Brain microvascular endothelial cell (primary cell): ENCODE results near the gene GTSE1.

Experiments used
- DNase-seq: peaks from one replicate; pipeline ENCODE4 v3.0.0-alpha.2; 2020
- H3K27ac ChIP-seq: fragments of 250-450 bp; sonication (Bioruptor Pico); 2 replicates; pipeline ENCODE4 v1.5.1; 2020; ENCODE audit warnings: mild to moderate bottlenecking, moderate library complexity
- H3K27me3 ChIP-seq: fragments of 250-450 bp; sonication (Bioruptor Pico); replicated peaks from 2 replicates; pipeline ENCODE4 v1.5.1; 2020; ENCODE audit warnings: mild to moderate bottlenecking
- H3K36me3 ChIP-seq: fragments of 250-450 bp; sonication (Bioruptor Pico); replicated peaks from 2 replicates; pipeline ENCODE4 v1.5.1; 2020; ENCODE audit warnings: mild to moderate bottlenecking
- H3K4me3 ChIP-seq: 2 replicates; pipeline ENCODE4 v1.5.1; 2011; ENCODE audit warnings: low read depth, mild to moderate bottlenecking, control low read depth, low read length, moderate library complexity
- CTCF ChIP-seq: IDR thresholded peaks from 2 replicates; pipeline ENCODE4 v1.5.1; 2011; ENCODE audit warnings: low read depth, mild to moderate bottlenecking, moderate library complexity, low read length, control low read depth, inconsistent platforms; ENCODE audit errors: missing control alignments
- in situ Hi-C: cut with HindIII; loops from 2 replicates; pipeline ENCODE4 v1.10.0; 2017; ENCODE audit warnings: low sequenced_read_pairs, low pct_ligation_motif_present

Gene GTSE1

DNA sequence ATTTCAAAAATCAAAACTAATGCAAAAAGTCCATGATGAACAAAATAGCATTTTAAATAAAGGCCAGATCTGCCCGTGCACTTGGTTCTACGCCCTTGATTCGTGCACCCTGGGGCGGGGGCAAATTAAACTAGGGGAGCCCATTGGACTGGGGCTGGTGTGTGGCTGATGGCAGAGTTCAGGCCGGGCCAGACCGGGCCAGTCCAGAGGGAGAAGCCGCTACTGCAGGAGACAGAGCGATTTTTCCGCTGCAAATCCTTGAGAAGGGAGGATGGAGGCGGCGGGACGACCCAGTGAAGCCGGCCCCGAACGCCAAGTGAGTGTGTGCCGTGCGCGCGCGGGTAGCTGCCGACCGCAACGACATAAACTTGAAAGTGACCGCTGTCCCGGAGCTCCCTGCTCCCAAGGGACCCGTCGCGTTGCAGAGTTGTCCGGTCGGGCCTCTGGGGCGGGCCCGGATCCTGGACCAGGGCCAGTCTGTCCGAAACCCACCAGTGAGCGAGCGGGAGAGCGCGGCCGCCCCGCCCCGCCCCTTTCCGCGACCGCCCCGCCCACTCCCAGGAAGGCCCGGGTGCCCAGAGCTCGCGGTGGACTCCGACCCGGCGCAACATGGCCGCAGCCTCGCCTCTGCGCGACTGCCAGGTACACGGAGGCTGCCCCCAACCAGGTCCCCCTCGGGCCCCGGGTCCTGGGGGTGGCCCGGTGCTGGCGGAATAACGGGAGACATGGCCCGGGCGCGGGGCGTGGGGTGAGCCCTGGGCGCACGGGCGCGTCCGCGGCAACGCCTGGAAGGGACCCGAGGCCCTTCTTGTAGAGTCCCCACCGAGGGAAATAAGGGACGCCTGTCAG, 29.0 kb upstream of the GTSE1 start, which contains the start of gene TTC38:
TTC38 (plus strand) TSS at position 578 of the 849 bp plus-strand sequence; CDS start at position 610, 32 bp downstream.
- TF ChIP-seq CTCF, result no peak
- no peaks in the 10 kb centered on the region for H3K27me3 ChIP-seq
- in situ Hi-C loops, result no loop called here
- no peak within 1 kb of the TSS for H3K27ac ChIP-seq
- peak within 1 kb of the TSS; percentile 73 for H3K4me3 ChIP-seq
- peaks cover 3% of the 10 kb centered on the region for H3K36me3 ChIP-seq
- DNase-seq, result peak; percentile 66

DNA sequence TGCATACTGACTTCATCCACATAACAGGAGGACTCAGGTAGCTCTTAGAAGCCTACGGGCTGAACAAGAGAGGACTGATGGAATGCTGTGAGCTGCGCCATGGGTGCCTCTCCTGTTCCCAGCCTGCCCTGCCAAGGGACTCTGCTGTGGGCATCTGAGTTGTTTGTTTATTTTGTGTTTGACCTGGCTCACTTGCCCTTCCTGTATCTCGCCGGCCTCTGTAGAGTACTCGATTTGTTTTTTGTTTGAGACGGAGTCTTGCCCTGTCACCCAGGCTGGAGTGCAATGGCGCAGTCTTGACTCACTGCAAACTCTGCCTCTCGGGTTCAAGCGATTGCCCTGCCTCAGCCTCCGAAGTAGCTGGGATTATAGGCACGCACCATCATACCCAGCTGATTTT, 27.1 kb upstream of the GTSE1 start:
- H3K27ac ChIP-seq, result no peak overlapping the region
- in situ Hi-C loops, result no loop called here
- no peak for TF ChIP-seq CTCF
- no peaks in the 10 kb centered on the region for H3K27me3 ChIP-seq
- H3K4me3 ChIP-seq, result no peak overlapping the region
- peaks cover 12% of the 10 kb centered on the region for H3K36me3 ChIP-seq
- no peak for DNase-seq

DNA sequence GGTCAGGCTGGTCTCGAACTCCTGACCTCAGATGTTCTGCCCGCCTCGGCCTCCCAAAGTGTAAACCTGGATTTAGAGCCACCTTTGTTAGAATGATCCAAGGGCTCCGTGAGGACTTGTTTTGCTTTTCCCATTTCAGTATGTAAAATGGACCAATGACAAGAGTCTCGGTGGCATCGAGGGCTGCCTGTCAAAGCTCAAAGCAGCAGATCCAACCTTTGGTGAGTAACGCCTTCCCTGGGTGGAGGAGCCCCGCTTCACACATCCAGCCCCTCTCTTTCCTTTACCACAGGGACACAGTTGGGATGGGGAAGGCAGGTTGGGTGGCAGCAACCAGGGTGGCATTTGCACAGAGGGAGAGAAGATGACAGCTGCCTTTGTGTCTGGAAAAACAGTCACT, 24.5 kb upstream of the GTSE1 start:
- no peak for DNase-seq
- TF ChIP-seq CTCF, result no peak
- Histone ChIP-seq H3K27me3 (no peaks in the 10 kb centered on the region), H3K27ac (no peak overlapping the region), H3K36me3 (peaks cover 26% of the 10 kb centered on the region), H3K4me3 (no peak overlapping the region)
- in situ Hi-C loops, result no loop called here

- Histone ChIP-seq H3K27ac (no peak overlapping the region), H3K36me3 (peaks cover 30% of the 10 kb centered on the region), H3K27me3 (no peaks in the 10 kb centered on the region), H3K4me3 (no peak overlapping the region)
- TF ChIP-seq CTCF, result no peak
- no peak for DNase-seq
- in situ Hi-C loops, result no loop called here
Measured at GRCh38 chr22:46272762-46273431, 23.8 kb upstream of the GTSE1 start.

- Histone ChIP-seq H3K36me3 (peaks cover 36% of the 10 kb centered on the region), H3K27ac (no peak overlapping the region), H3K27me3 (no peaks in the 10 kb centered on the region), H3K4me3 (no peak overlapping the region)
- TF ChIP-seq CTCF, result no peak
- in situ Hi-C loops, result no loop called here
- no peak for DNase-seq
Measured at GRCh38 chr22:46273432-46274148, 23.1 kb upstream of the GTSE1 start.
